Gastrocnemius medialis (tissue), 4 donors: Measurements from ENCODE around the gene CYP1A2.

ENCODE experiments used
- POLR2A ChIP-seq, 2 donors: fragments of 450-650 bp; IDR thresholded peaks; one replicate each; pipeline ENCODE4 v1.6.1; 2017; ENCODE audit warnings: antibody characterized with exemption in 2 of 2, mild to moderate bottlenecking in 2 of 2, moderate library complexity in 2 of 2
- TF ChIP-seq, protein P1 (sequence below), 5 experiments: fragments of 450-650 bp in 3 of 5; fragments of 200-600 bp in 2 of 5; sonication (generic) in 2 of 5; IDR thresholded peaks in 4 of 5; conservative IDR thresholded peaks in 1 of 5; 1 replicate in 4 of 5; 2 replicates in 1 of 5; pipeline ENCODE4 v1.5.1; 2016 to 2019; ENCODE audit warnings: antibody characterized with exemption in 5 of 5, mild to moderate bottlenecking in 3 of 5, moderate library complexity in 3 of 5

DNA sequence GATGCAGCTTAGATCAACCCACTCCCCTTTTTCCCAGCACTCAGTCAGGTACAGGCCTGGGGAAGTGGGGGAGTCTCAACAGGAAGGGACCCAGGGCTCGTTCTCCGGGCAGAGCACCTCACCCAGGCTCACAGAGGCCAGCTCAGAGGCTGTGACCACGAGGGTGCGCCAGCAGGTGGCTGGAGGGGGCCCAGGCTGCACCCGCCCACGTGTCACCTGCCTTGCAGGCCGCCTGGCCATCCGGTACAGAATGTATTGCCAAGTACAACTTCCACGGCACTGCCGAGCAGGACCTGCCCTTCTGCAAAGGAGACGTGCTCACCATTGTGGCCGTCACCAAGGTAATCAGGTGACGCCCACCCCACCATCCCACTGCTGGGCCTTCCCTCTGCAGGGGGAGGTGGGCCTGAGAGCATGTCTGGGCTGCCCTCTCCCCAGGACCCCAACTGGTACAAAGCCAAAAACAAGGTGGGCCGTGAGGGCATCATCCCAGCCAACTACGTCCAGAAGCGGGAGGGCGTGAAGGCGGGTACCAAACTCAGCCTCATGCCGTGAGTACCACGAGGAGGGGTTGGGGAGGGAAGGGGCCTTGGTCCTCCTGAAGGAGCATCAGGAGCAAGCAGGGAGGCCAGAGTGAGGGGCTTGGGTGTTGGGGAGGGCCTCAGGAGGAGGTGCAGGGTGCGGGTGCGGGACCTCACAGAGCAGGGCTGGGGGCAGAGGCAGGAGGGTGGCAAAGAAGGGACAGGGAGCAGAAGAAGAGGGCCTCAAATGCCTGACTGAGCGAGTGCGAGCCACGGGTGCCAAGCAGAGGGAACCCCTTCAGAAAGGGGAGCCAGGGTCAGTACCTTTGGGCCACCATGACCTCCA is 50.0 kb downstream of the CYP1A2 start:
- TF ChIP-seq, protein P1, sequence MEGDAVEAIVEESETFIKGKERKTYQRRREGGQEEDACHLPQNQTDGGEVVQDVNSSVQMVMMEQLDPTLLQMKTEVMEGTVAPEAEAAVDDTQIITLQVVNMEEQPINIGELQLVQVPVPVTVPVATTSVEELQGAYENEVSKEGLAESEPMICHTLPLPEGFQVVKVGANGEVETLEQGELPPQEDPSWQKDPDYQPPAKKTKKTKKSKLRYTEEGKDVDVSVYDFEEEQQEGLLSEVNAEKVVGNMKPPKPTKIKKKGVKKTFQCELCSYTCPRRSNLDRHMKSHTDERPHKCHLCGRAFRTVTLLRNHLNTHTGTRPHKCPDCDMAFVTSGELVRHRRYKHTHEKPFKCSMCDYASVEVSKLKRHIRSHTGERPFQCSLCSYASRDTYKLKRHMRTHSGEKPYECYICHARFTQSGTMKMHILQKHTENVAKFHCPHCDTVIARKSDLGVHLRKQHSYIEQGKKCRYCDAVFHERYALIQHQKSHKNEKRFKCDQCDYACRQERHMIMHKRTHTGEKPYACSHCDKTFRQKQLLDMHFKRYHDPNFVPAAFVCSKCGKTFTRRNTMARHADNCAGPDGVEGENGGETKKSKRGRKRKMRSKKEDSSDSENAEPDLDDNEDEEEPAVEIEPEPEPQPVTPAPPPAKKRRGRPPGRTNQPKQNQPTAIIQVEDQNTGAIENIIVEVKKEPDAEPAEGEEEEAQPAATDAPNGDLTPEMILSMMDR (IDR thresholded peaks at IDR 0.05 in 4 of 5, conservative IDR thresholded peaks at IDR 0.05 in 1 of 5): peak in 3 of 5 experiments; percentile 16 to 30 (median 17)
- peak in 1 of 2 donors; percentile 9 for TF ChIP-seq POLR2A (IDR thresholded peaks at IDR 0.05)
